Measurements from ENCODE around the gene CPE.

DNA sequence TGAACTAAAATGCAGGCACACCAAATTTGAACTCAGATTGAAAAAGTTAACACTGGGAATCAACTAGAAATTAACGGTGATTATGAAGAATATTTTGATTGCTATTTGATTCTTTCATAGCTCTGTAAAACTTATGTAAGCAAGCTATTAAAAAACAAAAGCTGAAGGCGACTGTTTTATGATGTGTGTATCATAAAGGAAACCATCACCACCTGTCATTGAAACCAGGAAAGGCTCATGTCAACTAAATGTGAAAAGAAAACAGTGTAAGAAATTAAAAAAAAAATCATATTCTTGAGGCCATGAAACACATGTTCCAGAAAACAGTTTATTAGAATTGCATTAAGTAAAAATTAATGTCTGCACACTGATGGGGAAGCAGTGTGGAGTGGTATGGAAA lies 24.2 kb downstream of the CPE start:
- TF ChIP-seq, protein P1, sequence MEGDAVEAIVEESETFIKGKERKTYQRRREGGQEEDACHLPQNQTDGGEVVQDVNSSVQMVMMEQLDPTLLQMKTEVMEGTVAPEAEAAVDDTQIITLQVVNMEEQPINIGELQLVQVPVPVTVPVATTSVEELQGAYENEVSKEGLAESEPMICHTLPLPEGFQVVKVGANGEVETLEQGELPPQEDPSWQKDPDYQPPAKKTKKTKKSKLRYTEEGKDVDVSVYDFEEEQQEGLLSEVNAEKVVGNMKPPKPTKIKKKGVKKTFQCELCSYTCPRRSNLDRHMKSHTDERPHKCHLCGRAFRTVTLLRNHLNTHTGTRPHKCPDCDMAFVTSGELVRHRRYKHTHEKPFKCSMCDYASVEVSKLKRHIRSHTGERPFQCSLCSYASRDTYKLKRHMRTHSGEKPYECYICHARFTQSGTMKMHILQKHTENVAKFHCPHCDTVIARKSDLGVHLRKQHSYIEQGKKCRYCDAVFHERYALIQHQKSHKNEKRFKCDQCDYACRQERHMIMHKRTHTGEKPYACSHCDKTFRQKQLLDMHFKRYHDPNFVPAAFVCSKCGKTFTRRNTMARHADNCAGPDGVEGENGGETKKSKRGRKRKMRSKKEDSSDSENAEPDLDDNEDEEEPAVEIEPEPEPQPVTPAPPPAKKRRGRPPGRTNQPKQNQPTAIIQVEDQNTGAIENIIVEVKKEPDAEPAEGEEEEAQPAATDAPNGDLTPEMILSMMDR (IDR thresholded peaks at IDR 0.05; ENCODE audit: insufficient read depth, low read length) = no peak
- no peak for TF ChIP-seq GABPA (IDR thresholded peaks at IDR 0.05; ENCODE audit: low read depth)

Data from HL-60 (cell line).